Common myeloid progenitor, CD34-positive (primary cell): ENCODE results near the gene HOXB4.
"Not testable (repeated sequence)": the region's sequence is repeated elsewhere in the genome, so short reads cannot be mapped to it uniquely, and the experiment has no call there.

ENCODE experiments used
- CTCF ChIA-PET: fragments of 350-600 bp; sonication (Branson Sonifier 250); formaldehyde crosslinking; loops from one replicate; lab custom pipeline; 2021; ENCODE audit warnings: antibody characterized with exemption; lab: Charles Lee
- POLR2A ChIA-PET: fragments of 350-600 bp; sonication (Branson Sonifier 250); formaldehyde crosslinking; loops from one replicate; lab custom pipeline; 2021; ENCODE audit warnings: antibody characterized with exemption; lab: Charles Lee
- DNase-seq, 3 donors: peaks; one replicate each; pipeline versions ENCODE4 v3.0.0 to v3.0.0-alpha.2; 2013
- H3K27ac ChIP-seq, 2 experiments: 1 replicate in 1 of 2; 2 replicates in 1 of 2; pipeline ENCODE4 v1.7.0; 2013; ENCODE audit warnings: inconsistent platforms in 2 of 2, low read length in 2 of 2, mild to moderate bottlenecking in 2 of 2, low read depth in 1 of 2, moderate library complexity in 1 of 2; ENCODE audit not compliant: severe bottlenecking in 2 of 2, insufficient read depth in 1 of 2, poor library complexity in 1 of 2
- H3K27me3 ChIP-seq, 5 experiments: replicated peaks in 2 of 5; 1 replicate in 3 of 5; 2 replicates in 2 of 5; pipeline versions ENCODE4 v1.6.1 to v1.7.0; 2013; ENCODE audit warnings: low read length in 4 of 5, mild to moderate bottlenecking in 2 of 5, moderate library complexity in 2 of 5, inconsistent platforms in 1 of 5; ENCODE audit not compliant: insufficient read depth in 5 of 5, control insufficient read depth in 4 of 5
- H3K36me3 ChIP-seq, 4 experiments: 1 replicate in 2 of 4; 2 replicates in 2 of 4; pipeline versions ENCODE4 v1.6.1 to v1.7.0; 2013; ENCODE audit warnings: low read length in 3 of 4, control low read depth in 1 of 4, mild to moderate bottlenecking in 1 of 4; ENCODE audit not compliant: control insufficient read depth in 4 of 4, insufficient read depth in 4 of 4
- H3K4me1 ChIP-seq, 4 experiments: 1 replicate in 3 of 4; 2 replicates in 1 of 4; pipeline versions ENCODE4 v1.6.1 to v1.7.1; 2013; ENCODE audit warnings: low read length in 3 of 4, mild to moderate bottlenecking in 3 of 4, control low read depth in 1 of 4, inconsistent platforms in 1 of 4, moderate library complexity in 1 of 4; ENCODE audit not compliant: control insufficient read depth in 4 of 4, insufficient read depth in 4 of 4; ENCODE audit errors: control extremely low read depth in 1 of 4
- H3K4me3 ChIP-seq, 7 experiments: 1 replicate in 4 of 7; 2 replicates in 3 of 7; pipeline versions ENCODE4 v1.5.1 to v1.7.0; 2013; ENCODE audit warnings: mild to moderate bottlenecking in 7 of 7, low read length in 6 of 7, moderate library complexity in 6 of 7, inconsistent platforms in 2 of 7, low read depth in 2 of 7, control low read depth in 1 of 7; ENCODE audit not compliant: insufficient read depth in 4 of 7, control insufficient read depth in 1 of 7; ENCODE audit errors: extremely low read depth in 1 of 7
- H3K9me3 ChIP-seq, 5 experiments: 1 replicate in 4 of 5; 2 replicates in 1 of 5; pipeline versions ENCODE4 v1.6.1 to v1.7.1; 2013; ENCODE audit warnings: low read length in 4 of 5, mild to moderate bottlenecking in 2 of 5, inconsistent platforms in 1 of 5, low read depth in 1 of 5, moderate library complexity in 1 of 5; ENCODE audit not compliant: control insufficient read depth in 4 of 5, insufficient read depth in 2 of 5; ENCODE audit errors: control extremely low read depth in 1 of 5
- WGBS: methylation state at CpG from one replicate; pipeline ENCODE4 v1.1.5; 2013; ENCODE audit not compliant: insufficient coverage; 5-methylcytosine and 5-hydroxymethylcytosine counted together

HOXB4 gene

GRCh38 chr17:48540213-48540612 is 37.9 kb downstream of the HOXB4 start:
- POLR2A ChIA-PET, result no interaction called here
- CTCF ChIA-PET, result interaction anchor here (0.8 to 3.2 kb wide), 15 partner anchors 11 to 160 kb away, joined by 3 to 14 read pairs (median 4); no protein-coding TSS in a partner anchor
- Histone ChIP-seq H3K4me3 (peak overlapping the region in 2 of 7 experiments; percentile 4 to 13), H3K36me3 (peaks cover 0 to 4% (median 2%) of the 10 kb centered on the region in 4 experiments), H3K27me3 (no peaks in the 10 kb centered on the region), H3K9me3 (no peaks in the 10 kb centered on the region), H3K27ac (peak overlapping the region in 1 of 2 experiments; percentile 14), H3K4me1 (peaks cover 3 to 46% (median 28%) of the 10 kb centered on the region in 4 experiments)
- no CpG with 5 or more reads among the region's 1 CpG for WGBS
- peak in 1 of 3 donors; percentile 54 for DNase-seq

- peaks cover 0 to 4% (median 2%) of the 10 kb centered on the region in 4 experiments for H3K36me3 ChIP-seq
- WGBS, result 29% methylated on average over 4 of the region's 4 CpGs
- peak overlapping the region in 1 of 7 experiments; percentile 30 for H3K4me3 ChIP-seq
- peak in 2 of 3 donors; percentile 65 to 73 for DNase-seq
- peaks cover 0 to 41% (median 24%) of the 10 kb centered on the region in 4 experiments for H3K4me1 ChIP-seq
- ChIA-PET POLR2A (no interaction called here), CTCF (interaction anchor here (1.1 to 3.2 kb wide), 10 partner anchors 10 to 48 kb away, joined by 3 to 14 read pairs (median 5); no protein-coding TSS in a partner anchor)
- H3K27ac ChIP-seq, result no peak overlapping the region
- H3K9me3 ChIP-seq, result no peaks in the 10 kb centered on the region
- no peaks in the 10 kb centered on the region for H3K27me3 ChIP-seq
These were observed 39.0 kb downstream of the HOXB4 start for GRCh38 chr17:48539177-48539576.

GRCh38 chr17:48537316-48537715 is 40.8 kb downstream of the HOXB4 start:
- no peak for DNase-seq
- Histone ChIP-seq H3K27ac (no peak overlapping the region), H3K9me3 (no peaks in the 10 kb centered on the region), H3K4me3 (no peak overlapping the region), H3K4me1 (peaks cover 0 to 35% (median 19%) of the 10 kb centered on the region in 4 experiments), H3K27me3 (no peaks in the 10 kb centered on the region), H3K36me3 (peaks cover 0 to 2% (median 0%) of the 10 kb centered on the region in 4 experiments)
- WGBS, result no CpG with 5 or more reads among the region's 3 CpGs
- POLR2A ChIA-PET, result no interaction called here
- CTCF ChIA-PET, result no interaction called here

- not testable (repeated sequence) for H3K4me3 ChIP-seq, H3K27ac ChIP-seq, H3K9me3 ChIP-seq, DNase-seq, H3K27me3 ChIP-seq, H3K36me3 ChIP-seq
- POLR2A ChIA-PET, result interaction anchor here (0.7 kb wide), 1 partner anchor 97 kb away, joined by 3 read pairs; no protein-coding TSS in a partner anchor
- peaks cover 0 to 23% (median 9%) of the 10 kb centered on the region in 4 experiments for H3K4me1 ChIP-seq
- CTCF ChIA-PET, result interaction anchor here (0.8 kb wide), 1 partner anchor 9 kb away, joined by 3 read pairs; no protein-coding TSS in a partner anchor
- 100% methylated on average over 6 of the region's 9 CpGs for WGBS
These were observed 42.2 kb downstream of the HOXB4 start for GRCh38 chr17:48535793-48536559.

GRCh38 chr17:48532261-48532660 is 45.9 kb downstream of the HOXB4 start:
- Histone ChIP-seq H3K4me1 (peaks cover 0 to 6% (median under 1%) of the 10 kb centered on the region in 4 experiments), H3K27me3 (no peaks in the 10 kb centered on the region), H3K9me3 (no peaks in the 10 kb centered on the region), H3K36me3 (no peaks in the 10 kb centered on the region), H3K4me3 (no peak overlapping the region), H3K27ac (no peak overlapping the region)
- DNase-seq, result no peak
- ChIA-PET POLR2A (no interaction called here), CTCF (interaction anchor here (1.6 to 1.7 kb wide), 2 partner anchors 25 to 54 kb away, joined by 3 to 4 read pairs; no protein-coding TSS in a partner anchor)
- WGBS, result 94% methylated on average over 7 of the region's 8 CpGs

GRCh38 chr17:48530887-48531272 is 47.3 kb downstream of the HOXB4 start, which contains the start of gene HOXB1:
Gene HOXB1, minus strand, starts transcription at chr17:48531011. Its CDS starts 107 bp downstream, at chr17:48530904.
- POLR2A ChIA-PET, result no interaction called here
- peaks cover 0 to 3% (median 0%) of the 10 kb centered on the region in 5 experiments for H3K27me3 ChIP-seq
- no peak within 1 kb of the TSS for H3K27ac ChIP-seq
- H3K36me3 ChIP-seq, result no peaks in the 10 kb centered on the region
- H3K4me1 ChIP-seq, result peaks cover 0 to 19% (median 5%) of the 10 kb centered on the region in 4 experiments
- CTCF ChIA-PET, result interaction anchor here (1.6 kb wide), 1 partner anchor 24 kb away, joined by 3 read pairs; no protein-coding TSS in a partner anchor
- WGBS, result no CpG with 5 or more reads among the region's 15 CpGs
- H3K9me3 ChIP-seq, result no peaks in the 10 kb centered on the region
- no peak within 1 kb of the TSS for H3K4me3 ChIP-seq
- no peak for DNase-seq
